ENCODE data around the gene AMBRA1.

The AMBRA1 gene

GRCh38 chr11:46390331-46391171, 203.3 kb downstream of the AMBRA1 start:
- Histone ChIP-seq H3K23ac (ENCODE audit: low read length in 2 of 2) (peak overlapping the region in 1 of 2 experiments; percentile 61), H3K9me3 (ENCODE audit: control insufficient read depth, low read length) (no peaks in the 10 kb centered on the region), H2BK12ac (ENCODE audit: low read length in 2 of 2) (no peak overlapping the region), H3K27ac (ENCODE audit: low read length, poor library complexity, severe bottlenecking) (no peak overlapping the region), H3K9ac (ENCODE audit: low read length) (no peak overlapping the region), H3K36me3 (ENCODE audit: control insufficient read depth in 1 of 2, insufficient read depth in 2 of 2, low read depth in 1 of 2, low read length in 2 of 2) (peaks cover 0 to 1% of the 10 kb centered on the region in 2 experiments), H3K4ac (ENCODE audit: low read depth in 1 of 2, low read length in 2 of 2) (no peak overlapping the region), H3K14ac (ENCODE audit: low read length in 2 of 2) (no peak overlapping the region), H4K91ac (ENCODE audit: low read length) (no peak overlapping the region), H3K18ac (ENCODE audit: low read depth in 1 of 2, low read length in 2 of 2) (no peak overlapping the region), H3K4me1 (ENCODE audit: control insufficient read depth, insufficient read depth, low read depth, low read length) (peaks cover 43% of the 10 kb centered on the region), H3K4me3 (ENCODE audit: insufficient read depth in 1 of 2, low read depth in 1 of 2, low read length in 2 of 2) (peak overlapping the region in 1 of 2 experiments; percentile 78), H2BK15ac (ENCODE audit: low read depth, poor library complexity, severe bottlenecking) (no peak overlapping the region), H4K8ac (ENCODE audit: low read length) (no peak overlapping the region), H2AK5ac (ENCODE audit: low read length, severe bottlenecking) (no peak overlapping the region), H3K27me3 (ENCODE audit: control insufficient read depth in 1 of 2, insufficient read depth in 1 of 2, low read length in 2 of 2) (peaks cover 48 to 51% of the 10 kb centered on the region in 2 experiments), H2BK5ac (ENCODE audit: low read depth, low read length, poor library complexity, severe bottlenecking) (no peak overlapping the region), H3K79me1 (replicated peaks; ENCODE audit: low read length, poor library complexity, severe bottlenecking) (no peaks in the 10 kb centered on the region), H2AFZ (ENCODE audit: low read depth, low read length) (no peak overlapping the region), H3K4me2 (ENCODE audit: low read length, poor library complexity, severe bottlenecking) (no peak overlapping the region), H2BK120ac (ENCODE audit: low read depth, low read length) (no peak overlapping the region)
- peak; percentile 18 for DNase-seq
- 11% methylated on average over 43 of the region's 49 CpGs for WGBS

GRCh38 chr11:46389450-46390330, 204.1 kb downstream of the AMBRA1 start:
- no peak overlapping the region for H2AFZ ChIP-seq (ENCODE audit: low read depth, low read length)
- H2BK12ac ChIP-seq (ENCODE audit: low read length in 2 of 2): no peak overlapping the region
- peak overlapping the region in 1 of 2 experiments; percentile 62 for H3K14ac ChIP-seq (ENCODE audit: low read length in 2 of 2)
- H2BK5ac ChIP-seq (ENCODE audit: low read depth, low read length, poor library complexity, severe bottlenecking): no peak overlapping the region
- H2AK5ac ChIP-seq (ENCODE audit: low read length, severe bottlenecking): no peak overlapping the region
- no peaks in the 10 kb centered on the region for H3K36me3 ChIP-seq (ENCODE audit: control insufficient read depth in 1 of 2, insufficient read depth in 2 of 2, low read depth in 1 of 2, low read length in 2 of 2)
- no peak overlapping the region for H2BK15ac ChIP-seq (ENCODE audit: low read depth, poor library complexity, severe bottlenecking)
- peaks cover 48 to 51% of the 10 kb centered on the region in 2 experiments for H3K27me3 ChIP-seq (ENCODE audit: control insufficient read depth in 1 of 2, insufficient read depth in 1 of 2, low read length in 2 of 2)
- no peaks in the 10 kb centered on the region for H3K9me3 ChIP-seq (ENCODE audit: control insufficient read depth, low read length)
- H3K4ac ChIP-seq (ENCODE audit: low read depth in 1 of 2, low read length in 2 of 2): no peak overlapping the region
- H3K18ac ChIP-seq (ENCODE audit: low read depth in 1 of 2, low read length in 2 of 2): no peak overlapping the region
- H4K8ac ChIP-seq (ENCODE audit: low read length): no peak overlapping the region
- H3K27ac ChIP-seq (ENCODE audit: low read length, poor library complexity, severe bottlenecking): no peak overlapping the region
- H3K9ac ChIP-seq (ENCODE audit: low read length): peak overlapping the region; percentile 43
- DNase-seq: peak; percentile 75
- H3K4me1 ChIP-seq (ENCODE audit: control insufficient read depth, insufficient read depth, low read depth, low read length): peaks cover 44% of the 10 kb centered on the region
- H2BK120ac ChIP-seq (ENCODE audit: low read depth, low read length): no peak overlapping the region
- H3K4me2 ChIP-seq (ENCODE audit: low read length, poor library complexity, severe bottlenecking): peak overlapping the region; percentile 79
- no peak overlapping the region for H4K91ac ChIP-seq (ENCODE audit: low read length)
- no peaks in the 10 kb centered on the region for H3K79me1 ChIP-seq (replicated peaks; ENCODE audit: low read length, poor library complexity, severe bottlenecking)
- WGBS: 5% methylated on average over 80 of the region's 80 CpGs
- peak overlapping the region in 1 of 2 experiments; percentile 57 for H3K23ac ChIP-seq (ENCODE audit: low read length in 2 of 2)
- peak overlapping the region; percentile 42 to 78 for H3K4me3 ChIP-seq (ENCODE audit: insufficient read depth in 1 of 2, low read depth in 1 of 2, low read length in 2 of 2)

- Histone ChIP-seq H3K79me1 (replicated peaks; ENCODE audit: low read length, poor library complexity, severe bottlenecking) (no peaks in the 10 kb centered on the region), H2BK15ac (ENCODE audit: low read depth, poor library complexity, severe bottlenecking) (no peak overlapping the region), H2BK5ac (ENCODE audit: low read depth, low read length, poor library complexity, severe bottlenecking) (no peak overlapping the region), H2AFZ (ENCODE audit: low read depth, low read length) (no peak overlapping the region), H3K18ac (ENCODE audit: low read depth in 1 of 2, low read length in 2 of 2) (no peak overlapping the region), H4K91ac (ENCODE audit: low read length) (no peak overlapping the region), H3K4ac (ENCODE audit: low read depth in 1 of 2, low read length in 2 of 2) (no peak overlapping the region), H3K27me3 (ENCODE audit: control insufficient read depth in 1 of 2, insufficient read depth in 1 of 2, low read length in 2 of 2) (peaks cover 51% of the 10 kb centered on the region in 2 experiments), H2AK5ac (ENCODE audit: low read length, severe bottlenecking) (no peak overlapping the region), H3K36me3 (ENCODE audit: control insufficient read depth in 1 of 2, insufficient read depth in 2 of 2, low read depth in 1 of 2, low read length in 2 of 2) (no peaks in the 10 kb centered on the region), H2BK12ac (ENCODE audit: low read length in 2 of 2) (no peak overlapping the region), H3K27ac (ENCODE audit: low read length, poor library complexity, severe bottlenecking) (no peak overlapping the region), H4K8ac (ENCODE audit: low read length) (no peak overlapping the region), H3K9me3 (ENCODE audit: control insufficient read depth, low read length) (no peaks in the 10 kb centered on the region), H3K4me1 (ENCODE audit: control insufficient read depth, insufficient read depth, low read depth, low read length) (peaks cover 44% of the 10 kb centered on the region), H3K14ac (ENCODE audit: low read length in 2 of 2) (no peak overlapping the region), H3K9ac (ENCODE audit: low read length) (no peak overlapping the region), H3K23ac (ENCODE audit: low read length in 2 of 2) (no peak overlapping the region), H3K4me3 (ENCODE audit: insufficient read depth in 1 of 2, low read depth in 1 of 2, low read length in 2 of 2) (no peak overlapping the region), H2BK120ac (ENCODE audit: low read depth, low read length) (no peak overlapping the region), H3K4me2 (ENCODE audit: low read length, poor library complexity, severe bottlenecking) (peak overlapping the region; percentile 79)
- no peak for DNase-seq
- WGBS: 15% methylated on average over 21 of the region's 21 CpGs
These were observed 205.0 kb downstream of the AMBRA1 start for GRCh38 chr11:46388619-46389449.
